GM18507 (cell line): ENCODE data around the gene AADACL3.
"Not testable (repeated sequence)": the region's sequence is repeated elsewhere in the genome, so short reads cannot be mapped to it uniquely, and the experiment has no call there.

ENCODE experiments used
- DNase-seq: peaks from one replicate; pipeline ENCODE4 v3.0.0; 2011; ENCODE audit warnings: low read depth; ENCODE audit not compliant: insufficient read length; ENCODE audit errors: extremely low spot score
- FAIRE-seq: peaks from 2 replicates; lab custom pipeline; 2011; peaks lifted over from hg19 to GRCh38; lab: Jason Lieb, UNC

The AADACL3 gene

DNA sequence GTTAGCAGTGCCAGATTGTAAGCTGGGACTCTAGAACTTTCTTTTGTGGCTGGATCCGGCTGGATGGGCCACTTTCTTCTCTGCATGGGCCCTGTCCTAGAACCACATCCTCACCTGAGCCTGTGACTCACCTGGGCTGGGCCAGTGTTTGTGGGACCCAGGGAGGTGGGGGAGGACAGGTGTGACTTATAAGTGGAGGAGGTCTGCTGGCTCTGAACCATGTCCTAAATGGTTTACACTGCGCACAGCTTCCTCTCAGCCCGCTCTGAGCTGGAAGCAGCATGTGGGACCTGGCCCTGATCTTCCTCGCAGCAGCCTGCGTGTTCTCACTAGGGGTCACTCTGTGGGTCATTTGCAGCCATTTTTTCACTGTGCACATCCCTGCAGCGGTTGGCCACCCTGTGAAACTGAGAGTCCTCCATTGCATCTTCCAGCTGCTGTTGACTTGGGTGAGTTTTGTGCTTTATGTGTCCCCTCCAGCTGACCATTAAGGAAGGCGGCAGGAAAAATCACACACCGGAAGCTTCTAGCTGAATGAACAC, at the start of gene AADACL3:
AADACL3 (plus strand) TSS at position 215 of the 542 bp plus-strand sequence; CDS start at position 282, 67 bp downstream.
- no peak for FAIRE-seq
- no peak for DNase-seq

DNA sequence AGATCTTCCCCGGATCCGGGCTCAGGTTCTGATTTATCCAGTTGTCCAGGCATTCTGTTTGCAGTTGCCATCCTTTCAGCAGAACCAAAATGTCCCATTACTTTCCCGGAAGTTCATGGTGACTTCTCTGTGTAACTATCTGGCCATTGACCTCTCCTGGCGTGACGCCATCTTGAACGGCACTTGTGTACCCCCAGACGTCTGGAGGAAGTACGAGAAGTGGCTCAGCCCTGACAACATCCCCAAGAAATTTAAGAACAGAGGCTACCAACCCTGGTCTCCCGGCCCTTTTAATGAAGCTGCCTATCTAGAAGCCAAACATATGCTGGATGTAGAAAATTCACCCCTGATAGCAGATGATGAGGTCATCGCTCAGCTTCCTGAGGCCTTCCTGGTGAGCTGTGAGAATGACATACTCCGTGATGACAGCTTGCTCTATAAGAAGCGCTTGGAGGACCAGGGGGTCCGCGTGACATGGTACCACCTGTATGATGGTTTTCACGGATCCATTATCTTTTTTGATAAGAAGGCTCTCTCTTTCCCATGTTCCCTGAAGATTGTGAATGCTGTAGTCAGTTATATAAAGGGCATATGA, 49.7 kb upstream of the AADACL3 start:
- no peak for FAIRE-seq
- DNase-seq: no peak

DNA sequence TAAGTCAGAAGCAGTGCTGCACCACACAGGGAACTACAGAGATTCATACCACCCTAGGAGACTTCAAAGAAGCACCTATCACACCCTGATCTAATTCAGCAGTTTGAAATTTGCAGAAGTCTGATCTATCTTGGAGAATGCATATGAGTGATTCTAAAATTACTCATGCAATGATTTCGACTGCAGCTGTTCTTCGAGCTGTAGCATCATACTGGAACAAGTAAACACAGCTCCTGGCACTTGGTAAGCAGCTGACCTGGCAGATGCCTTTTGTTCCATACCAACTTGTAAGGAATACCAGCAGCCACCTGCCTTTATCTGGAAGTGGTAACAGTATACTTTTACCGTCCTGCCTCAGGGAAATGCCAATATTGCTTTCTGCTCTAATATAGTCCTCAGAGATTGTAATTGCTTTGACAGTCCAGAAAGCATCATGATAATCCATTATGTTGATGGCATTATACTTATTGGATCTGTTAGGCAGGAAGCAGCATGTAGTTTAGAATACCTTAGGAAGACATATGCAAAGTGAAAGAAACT, 46.3 kb upstream of the AADACL3 start:
- DNase-seq (no peak), FAIRE-seq (no peak)

DNA sequence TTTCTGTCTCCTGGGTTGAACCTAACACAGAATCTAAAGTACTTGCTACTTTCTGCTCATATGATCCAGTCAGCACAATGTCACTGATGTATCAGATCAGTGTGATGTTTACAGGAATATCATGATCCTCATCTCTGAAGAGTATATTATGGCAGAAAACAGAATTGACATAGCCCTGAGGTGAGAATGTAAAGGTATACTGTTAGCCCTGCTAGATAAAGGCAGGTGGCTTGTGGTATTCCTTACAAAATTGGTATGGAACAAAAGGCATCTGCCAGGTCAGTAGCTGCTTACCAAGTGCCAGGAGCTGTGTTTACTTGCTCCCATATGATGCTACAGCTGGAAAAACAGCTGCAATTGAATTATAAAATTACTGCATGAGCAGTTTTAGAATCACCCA, 41.6 kb upstream of the AADACL3 start:
- FAIRE-seq (no peak), DNase-seq (no peak)

GRCh38 chr1:12676122-12676521, 39.8 kb upstream of the AADACL3 start:
- FAIRE-seq, DNase-seq: not testable (repeated sequence)

DNA sequence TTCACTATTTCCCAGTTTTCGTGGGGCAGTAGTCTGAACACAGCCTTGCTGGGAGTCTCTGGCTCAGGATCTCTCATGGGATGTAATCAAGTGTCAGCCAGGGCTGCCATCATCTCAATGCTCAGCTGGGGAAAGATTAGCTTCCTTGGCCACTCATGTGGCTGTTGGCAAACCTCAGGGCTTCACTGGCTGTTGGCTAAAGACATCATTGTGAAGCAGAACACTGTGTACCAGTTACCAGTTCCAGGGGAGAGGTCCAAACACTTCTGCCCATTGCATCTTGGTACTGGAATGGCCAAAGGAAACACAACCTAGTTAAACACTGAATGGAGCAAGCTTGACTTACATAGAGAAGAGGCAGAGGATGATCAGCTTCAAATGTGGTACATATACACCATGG, 38.3 kb upstream of the AADACL3 start:
- DNase-seq (no peak), FAIRE-seq (no peak)

- FAIRE-seq: no peak
Observed at GRCh38 chr1:12678350-12678749, 37.6 kb upstream of the AADACL3 start.

GRCh38 chr1:12678820-12679219, 37.1 kb upstream of the AADACL3 start:
- DNase-seq: no peak

More at GRCh38 chr1:12678350-12678749, 37.6 kb upstream of the AADACL3 start:
- no peak for DNase-seq

DNA sequence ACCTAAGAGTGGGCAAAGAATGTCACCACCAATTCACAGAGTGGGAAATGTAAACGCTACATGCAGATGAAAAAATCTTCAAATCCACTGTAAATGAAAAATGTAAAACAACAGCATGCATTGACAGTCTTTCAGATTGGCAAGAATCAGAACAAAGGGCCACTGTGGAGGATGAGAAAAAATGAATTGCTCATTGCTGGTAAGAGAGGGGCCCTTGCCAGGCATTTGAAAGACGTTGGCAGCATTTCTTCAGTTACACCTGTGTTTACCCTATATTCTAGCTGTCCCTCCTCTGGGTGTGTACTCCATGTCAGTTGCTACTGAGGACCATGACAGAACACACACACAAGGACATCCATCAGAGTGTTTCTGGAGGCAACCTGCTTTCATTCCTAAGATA, 25.8 kb upstream of the AADACL3 start:
- DNase-seq (no peak), FAIRE-seq (no peak)

More at GRCh38 chr1:12678820-12679219, 37.1 kb upstream of the AADACL3 start:
- FAIRE-seq: no peak

DNA sequence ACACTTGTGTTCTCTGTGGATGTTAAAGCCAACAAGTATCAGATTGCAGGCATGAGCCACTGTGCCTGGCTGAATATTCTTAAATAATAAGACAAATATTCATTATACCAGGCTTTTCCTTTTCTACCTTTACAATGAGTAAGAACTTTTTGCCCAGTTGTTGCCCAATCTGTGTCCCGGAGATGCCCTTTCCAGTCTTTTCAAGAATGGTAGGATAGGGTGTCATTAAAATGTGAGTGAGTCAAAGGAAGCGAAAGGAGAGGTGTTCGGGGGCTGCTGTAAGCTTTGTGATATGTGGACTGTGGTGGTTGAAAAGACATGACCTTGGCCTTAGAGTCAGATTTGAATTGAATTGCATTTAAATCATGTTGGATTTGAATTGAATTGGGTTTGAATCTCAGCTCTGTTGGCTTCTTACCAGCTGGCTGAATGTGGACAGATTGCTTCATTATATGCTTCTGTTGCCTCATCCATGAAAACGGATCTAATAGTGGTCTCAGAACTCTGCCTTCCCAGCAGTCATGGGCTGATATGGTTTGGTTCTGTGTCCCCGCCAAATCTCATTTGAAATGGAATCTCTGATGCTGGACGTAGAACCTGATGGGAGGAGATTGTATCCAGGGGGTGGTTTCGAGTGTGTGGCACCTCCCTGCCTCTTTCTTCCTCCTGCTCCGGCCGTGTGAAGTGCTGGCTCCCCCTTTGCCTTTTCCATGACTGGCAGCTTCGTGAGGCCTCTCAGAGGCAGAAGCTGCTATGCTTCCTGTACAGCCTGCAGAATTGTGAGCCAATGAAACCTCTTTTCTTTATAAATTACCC, 22.7 kb upstream of the AADACL3 start:
- FAIRE-seq: no peak
- no peak for DNase-seq

DNA sequence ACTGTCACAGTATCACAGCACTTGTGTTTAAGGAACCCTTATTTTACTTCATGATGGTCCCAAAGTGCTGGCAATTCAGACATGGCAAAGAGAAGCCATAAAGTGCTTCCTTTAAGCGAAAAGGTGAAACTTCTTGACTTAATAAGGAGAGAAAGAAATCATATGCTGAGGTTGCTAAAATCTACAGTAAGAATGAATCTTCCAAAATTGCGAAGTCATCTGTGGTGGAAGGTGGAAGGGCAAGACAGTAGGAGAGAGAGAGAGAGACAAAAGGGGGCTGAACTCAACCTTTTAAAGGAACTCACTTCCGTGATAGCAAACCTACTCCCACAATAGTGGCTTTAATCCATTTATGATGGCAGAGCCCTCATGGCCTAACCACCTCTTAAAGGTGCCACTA, 19.3 kb upstream of the AADACL3 start:
- no peak for DNase-seq
- no peak for FAIRE-seq

DNA sequence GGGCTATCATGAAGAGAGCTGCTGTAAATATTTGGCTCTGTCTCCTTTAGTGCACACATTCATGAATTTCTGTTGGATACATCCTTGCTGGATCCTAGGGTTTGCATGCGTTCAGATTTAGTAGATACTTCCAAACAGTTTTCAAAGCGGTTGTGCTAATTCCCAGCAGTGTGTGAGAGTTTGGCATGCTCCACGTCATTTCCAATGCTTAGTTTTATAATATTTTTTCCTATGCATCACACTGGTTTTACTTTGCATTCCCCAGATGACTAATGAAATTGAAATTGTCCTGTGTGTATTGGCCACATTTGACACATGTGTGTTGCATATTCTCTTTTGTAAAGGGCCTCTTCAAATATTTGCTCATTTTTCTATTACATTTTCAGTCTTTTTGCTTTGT, 18.5 kb upstream of the AADACL3 start:
- no peak for FAIRE-seq

DNA sequence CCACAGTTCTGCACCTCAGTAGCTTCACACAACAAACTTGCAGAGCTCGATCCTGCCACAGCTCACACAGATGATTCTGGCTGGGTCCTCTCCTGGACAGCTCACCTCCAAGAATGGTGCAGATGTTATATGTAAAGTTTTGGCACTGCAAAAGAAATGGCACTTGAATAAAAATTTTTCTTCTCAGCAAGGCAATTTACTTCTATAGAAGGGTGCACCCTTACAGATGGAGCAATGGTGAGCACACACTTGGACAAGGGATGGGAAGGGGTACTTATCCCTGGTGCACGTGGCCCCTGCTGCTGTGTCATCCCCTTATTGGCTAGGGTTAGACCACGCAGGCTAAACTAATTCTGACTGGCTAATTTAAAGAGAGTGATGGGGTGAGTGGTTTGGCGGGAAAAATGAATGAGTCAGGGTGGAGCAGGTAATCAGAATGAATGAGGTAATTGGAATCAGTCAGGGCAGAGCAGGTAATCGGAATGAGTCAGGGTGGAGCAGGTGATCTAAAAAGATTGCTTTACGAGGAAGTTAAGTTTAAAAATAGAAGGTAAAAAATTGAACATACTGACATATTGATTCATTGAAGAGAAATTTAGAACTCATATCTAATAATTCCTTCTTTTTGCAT, 12.0 kb upstream of the AADACL3 start:
- FAIRE-seq: no peak

More for the DNA sequence above, 18.5 kb upstream of the AADACL3 start:
- DNase-seq: no peak

DNA sequence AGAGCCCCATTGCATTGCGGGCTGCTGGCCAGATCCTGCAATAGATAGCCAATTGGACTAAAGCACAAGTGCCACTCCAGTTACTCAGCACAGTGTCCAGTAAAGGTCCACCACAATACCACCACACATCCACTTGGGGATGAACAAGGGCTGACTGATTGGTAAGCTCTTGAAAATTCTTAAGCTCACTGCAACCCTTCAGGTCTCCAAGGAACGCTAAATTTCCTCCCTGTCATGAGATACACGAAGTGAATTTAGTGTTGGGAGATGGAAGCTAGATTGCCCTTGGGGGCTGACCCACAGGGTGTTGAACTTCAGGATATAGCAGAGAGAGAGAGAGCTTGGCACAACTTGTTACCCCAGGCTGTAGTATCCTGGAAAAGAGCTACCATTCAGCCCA, 9.8 kb upstream of the AADACL3 start:
- FAIRE-seq (no peak), DNase-seq (no peak)

More for the DNA sequence above, 12.0 kb upstream of the AADACL3 start:
- DNase-seq: no peak

GRCh38 chr1:12708396-12709090, 7.4 kb upstream of the AADACL3 start:
- no peak for DNase-seq
- FAIRE-seq: no peak

GRCh38 chr1:12709091-12709491, 6.8 kb upstream of the AADACL3 start:
- DNase-seq: no peak
- FAIRE-seq: no peak

- FAIRE-seq: no peak
- DNase-seq: no peak
Observed at GRCh38 chr1:12709696-12710095, 6.2 kb upstream of the AADACL3 start.

DNA sequence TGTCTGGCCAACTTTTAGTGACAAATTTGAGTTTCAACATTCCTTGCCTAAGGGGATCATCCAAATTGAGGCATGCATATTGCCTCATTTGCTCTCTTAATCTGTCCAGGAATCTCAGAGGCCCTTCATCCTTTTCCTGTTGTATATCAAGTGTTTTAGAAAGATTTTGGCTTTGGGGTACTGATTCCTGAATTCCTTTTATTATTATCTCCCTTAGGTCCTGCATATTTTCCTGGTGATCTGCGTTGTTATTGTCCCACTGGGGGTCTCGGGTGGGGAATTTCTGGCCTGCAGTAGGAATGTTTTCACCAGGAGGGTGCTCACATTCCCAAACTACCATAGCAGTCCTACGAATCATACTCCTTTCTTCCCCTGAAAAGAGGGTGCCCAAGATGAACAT, 4.4 kb upstream of the AADACL3 start:
- FAIRE-seq: no peak
- no peak for DNase-seq

DNA sequence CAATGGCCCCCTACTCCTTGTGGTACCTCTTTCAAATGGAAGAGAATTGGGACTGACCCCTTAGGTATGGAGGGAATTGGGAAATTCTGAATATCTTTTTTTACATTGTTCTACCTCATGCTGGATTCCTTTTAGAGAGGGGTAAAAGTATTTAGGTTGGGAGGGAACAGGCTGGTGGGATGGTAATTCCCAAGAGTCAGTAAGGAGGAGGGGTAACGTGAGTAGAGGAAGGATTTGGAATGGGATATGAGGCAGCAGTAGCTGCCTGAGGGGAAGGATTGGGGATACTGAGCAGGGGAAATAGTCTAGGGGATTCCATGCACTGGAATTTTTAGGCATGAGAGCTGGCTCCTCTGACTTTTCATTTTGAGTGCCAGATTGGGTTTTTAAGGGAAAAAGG, 3.8 kb upstream of the AADACL3 start:
- DNase-seq: no peak
- FAIRE-seq: no peak
